ENCODE measurements around the gene MACROD2. TPM values are rescaled to one million over a fixed set of nuclear protein-coding genes. Genes with fewer than 3 reads are reported as not detected.
A peak's percentile ranks its signal among the peaks of the same experiment; 100 is the strongest.
"Not testable (repeated sequence)": the region's sequence is repeated elsewhere in the genome, so short reads cannot be mapped to it uniquely, and the experiment has no call there.

Gene MACROD2
- total RNA-seq, 1 donor from 2014 or later, result 3.5 TPM

GRCh38 chr20:13990465-13990864 is 4.9 kb upstream of the MACROD2 start, which contains the start of gene SEL1L2:
Gene SEL1L2, minus strand, starts transcription at chr20:13990614. Its CDS starts 80 bp downstream, at chr20:13990534.
- Histone ChIP-seq H3K36me3 (no peaks in the 10 kb centered on the region), H3K4me3 (no peak within 1 kb of the TSS), H3K27me3 (no peaks in the 10 kb centered on the region), H3K9me3 (peaks cover 4 to 21% of the 10 kb centered on the region in 2 donors), H3K27ac (no peak within 1 kb of the TSS), H3K4me1 (no peaks in the 10 kb centered on the region)
- no peak for TF ChIP-seq CTCF (IDR thresholded peaks at IDR 0.05)
- no peak for DNase-seq (ENCODE audit: low spot score in 2 of 2)
- intact Hi-C loops (cut with DNase I), result no loop called here

- Histone ChIP-seq H3K27ac (no peak overlapping the region), H3K36me3 (no peaks in the 10 kb centered on the region), H3K4me1 (no peaks in the 10 kb centered on the region), H3K9me3 (peaks cover 4 to 21% of the 10 kb centered on the region in 2 donors), H3K4me3 (no peak overlapping the region), H3K27me3 (no peaks in the 10 kb centered on the region)
- TF ChIP-seq CTCF (IDR thresholded peaks at IDR 0.05), result no peak
- no peak for DNase-seq (ENCODE audit: low spot score in 2 of 2)
- intact Hi-C loops (cut with DNase I), result no loop called here
These were observed 4.0 kb upstream of the MACROD2 start for GRCh38 chr20:13991311-13991710.

- H3K27ac ChIP-seq; H3K4me1 ChIP-seq; H3K4me3 ChIP-seq; H3K36me3 ChIP-seq; intact Hi-C loops (cut with DNase I); DNase-seq (ENCODE audit: low spot score in 2 of 2); H3K27me3 ChIP-seq: not testable (repeated sequence)
- peaks cover 4 to 21% of the 10 kb centered on the region in 2 donors for H3K9me3 ChIP-seq
These were observed 3.4 kb upstream of the MACROD2 start for GRCh38 chr20:13991955-13992354.

GRCh38 chr20:13995841-13996240 is 525 bp downstream of the MACROD2 start:
- intact Hi-C loops (cut with DNase I), result no loop called here

GRCh38 chr20:13996265-13996664 is 949 bp downstream of the MACROD2 start:
- H3K36me3 ChIP-seq, result no peaks in the 10 kb centered on the region
- no peak for DNase-seq (ENCODE audit: low spot score in 2 of 2)
- no peak overlapping the region for H3K27ac ChIP-seq
- H3K9me3 ChIP-seq, result peaks cover 4 to 20% of the 10 kb centered on the region in 2 donors
- intact Hi-C loops (cut with DNase I), result no loop called here
- peak overlapping the region; percentile 78 to 85 for H3K4me3 ChIP-seq
- no peaks in the 10 kb centered on the region for H3K4me1 ChIP-seq
- no peak for TF ChIP-seq CTCF (IDR thresholded peaks at IDR 0.05)
- no peaks in the 10 kb centered on the region for H3K27me3 ChIP-seq

More at GRCh38 chr20:13995841-13996240, 525 bp downstream of the MACROD2 start:
- H3K36me3 ChIP-seq, result no peaks in the 10 kb centered on the region
- no peak for DNase-seq (ENCODE audit: low spot score in 2 of 2)
- no peaks in the 10 kb centered on the region for H3K4me1 ChIP-seq
- H3K9me3 ChIP-seq, result peaks cover 4 to 21% of the 10 kb centered on the region in 2 donors
- H3K27me3 ChIP-seq, result no peaks in the 10 kb centered on the region
- H3K4me3 ChIP-seq, result peak overlapping the region; percentile 78 to 85
- no peak overlapping the region for H3K27ac ChIP-seq
- no peak for TF ChIP-seq CTCF (IDR thresholded peaks at IDR 0.05)

- intact Hi-C loops (cut with DNase I), result no loop called here
- no peak for TF ChIP-seq CTCF (IDR thresholded peaks at IDR 0.05)
- Histone ChIP-seq H3K36me3 (no peaks in the 10 kb centered on the region), H3K27me3 (no peaks in the 10 kb centered on the region), H3K9me3 (no peaks in the 10 kb centered on the region), H3K27ac (no peak overlapping the region), H3K4me1 (no peaks in the 10 kb centered on the region), H3K4me3 (no peak overlapping the region)
- DNase-seq (ENCODE audit: low spot score in 2 of 2), result no peak
These were observed 5.6 kb downstream of the MACROD2 start for GRCh38 chr20:14000917-14001316.
